Measurements from ENCODE around the gene DUSP15.

DNA sequence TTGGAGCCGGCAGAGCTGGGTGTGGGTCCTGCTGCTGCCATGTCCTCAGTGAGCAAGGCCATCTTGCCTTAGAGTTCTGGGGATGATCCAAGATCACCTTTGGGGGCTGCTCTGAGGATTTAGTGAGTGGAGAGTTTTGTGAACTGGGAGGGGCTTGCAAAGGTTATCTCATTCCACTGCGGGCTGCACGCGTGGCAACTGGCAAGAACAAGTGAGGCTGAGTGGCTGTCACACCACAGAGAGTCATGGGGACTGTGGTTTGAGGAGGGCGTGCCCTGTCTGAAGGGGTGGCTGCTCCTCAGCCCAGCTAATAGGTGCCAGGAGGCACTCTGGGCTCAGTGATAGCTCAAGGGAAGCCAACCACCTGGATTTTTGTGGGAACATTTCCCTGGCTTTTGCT lies 37.7 kb upstream of the DUSP15 start:
- TF ChIP-seq TCF4 (CRISPR knock-in tag; IDR thresholded peaks at IDR 0.05; ENCODE audit: borderline replicate concordance) (no peak), RARB (CRISPR knock-in tag; IDR thresholded peaks at IDR 0.05) (no peak), ARNTL (CRISPR knock-in tag; IDR thresholded peaks at IDR 0.05; ENCODE audit: borderline replicate concordance, low read depth) (no peak), ISL1 (CRISPR knock-in tag; IDR thresholded peaks at IDR 0.05) (no peak), BACH2 (CRISPR knock-in tag; IDR thresholded peaks at IDR 0.05; ENCODE audit: borderline replicate concordance) (no peak), ZFP3 (CRISPR knock-in tag; IDR thresholded peaks at IDR 0.05) (no peak), GLIS3 (CRISPR knock-in tag; IDR thresholded peaks at IDR 0.05) (no peak)
- TF ChIP-seq, protein P1, sequence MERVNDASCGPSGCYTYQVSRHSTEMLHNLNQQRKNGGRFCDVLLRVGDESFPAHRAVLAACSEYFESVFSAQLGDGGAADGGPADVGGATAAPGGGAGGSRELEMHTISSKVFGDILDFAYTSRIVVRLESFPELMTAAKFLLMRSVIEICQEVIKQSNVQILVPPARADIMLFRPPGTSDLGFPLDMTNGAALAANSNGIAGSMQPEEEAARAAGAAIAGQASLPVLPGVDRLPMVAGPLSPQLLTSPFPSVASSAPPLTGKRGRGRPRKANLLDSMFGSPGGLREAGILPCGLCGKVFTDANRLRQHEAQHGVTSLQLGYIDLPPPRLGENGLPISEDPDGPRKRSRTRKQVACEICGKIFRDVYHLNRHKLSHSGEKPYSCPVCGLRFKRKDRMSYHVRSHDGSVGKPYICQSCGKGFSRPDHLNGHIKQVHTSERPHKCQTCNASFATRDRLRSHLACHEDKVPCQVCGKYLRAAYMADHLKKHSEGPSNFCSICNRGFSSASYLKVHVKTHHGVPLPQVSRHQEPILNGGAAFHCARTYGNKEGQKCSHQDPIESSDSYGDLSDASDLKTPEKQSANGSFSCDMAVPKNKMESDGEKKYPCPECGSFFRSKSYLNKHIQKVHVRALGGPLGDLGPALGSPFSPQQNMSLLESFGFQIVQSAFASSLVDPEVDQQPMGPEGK (CRISPR knock-in tag; IDR thresholded peaks at IDR 0.05; ENCODE audit: borderline replicate concordance) = no peak

Measured in SK-N-SH treated with all-trans-retinoic acid at 6 μM for 48 hours (cell line).